GM10248 (cell line): Measurements from ENCODE around the gene FBXO41.
A peak's percentile ranks its signal among the peaks of the same experiment; 100 is the strongest.

Experiments
- CTCF ChIA-PET: fragments of 300-600 bp; sonication (Branson Sonifier 250); formaldehyde crosslinking; extraction: SDS; loops from one replicate; lab custom pipeline; 2021; ENCODE audit warnings: antibody characterized with exemption; lab: Yijun Ruan, JAX
- POLR2A ChIA-PET: fragments of 350-650 bp; sonication (Branson Sonifier 250); formaldehyde crosslinking; extraction: SDS; loops from one replicate; lab custom pipeline; 2020; ENCODE audit warnings: antibody characterized with exemption; lab: Yijun Ruan, JAX
- DNase-seq: peaks from one replicate; pipeline ENCODE4 v3.0.0; 2012; ENCODE audit errors: extremely low spot score
- TF ChIP-seq, protein P1 (sequence below): IDR thresholded peaks from 2 replicates; pipeline ENCODE4 v1.5.1; 2012; ENCODE audit warnings: mild to moderate bottlenecking, low read depth; ENCODE audit errors: extremely low read depth, missing control alignments, control extremely low read depth

FBXO41 gene

GRCh38 chr2:73260338-73260984, 23.8 kb downstream of the FBXO41 start:
- ChIA-PET CTCF (no interaction called here), POLR2A (no interaction called here)
- TF ChIP-seq, protein P1, sequence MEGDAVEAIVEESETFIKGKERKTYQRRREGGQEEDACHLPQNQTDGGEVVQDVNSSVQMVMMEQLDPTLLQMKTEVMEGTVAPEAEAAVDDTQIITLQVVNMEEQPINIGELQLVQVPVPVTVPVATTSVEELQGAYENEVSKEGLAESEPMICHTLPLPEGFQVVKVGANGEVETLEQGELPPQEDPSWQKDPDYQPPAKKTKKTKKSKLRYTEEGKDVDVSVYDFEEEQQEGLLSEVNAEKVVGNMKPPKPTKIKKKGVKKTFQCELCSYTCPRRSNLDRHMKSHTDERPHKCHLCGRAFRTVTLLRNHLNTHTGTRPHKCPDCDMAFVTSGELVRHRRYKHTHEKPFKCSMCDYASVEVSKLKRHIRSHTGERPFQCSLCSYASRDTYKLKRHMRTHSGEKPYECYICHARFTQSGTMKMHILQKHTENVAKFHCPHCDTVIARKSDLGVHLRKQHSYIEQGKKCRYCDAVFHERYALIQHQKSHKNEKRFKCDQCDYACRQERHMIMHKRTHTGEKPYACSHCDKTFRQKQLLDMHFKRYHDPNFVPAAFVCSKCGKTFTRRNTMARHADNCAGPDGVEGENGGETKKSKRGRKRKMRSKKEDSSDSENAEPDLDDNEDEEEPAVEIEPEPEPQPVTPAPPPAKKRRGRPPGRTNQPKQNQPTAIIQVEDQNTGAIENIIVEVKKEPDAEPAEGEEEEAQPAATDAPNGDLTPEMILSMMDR = peak; percentile 38
- DNase-seq = no peak

- ChIA-PET POLR2A (no interaction called here), CTCF (interaction anchor here (3.1 kb wide), 1 partner anchor 30 kb away, joined by 14 read pairs; no protein-coding TSS in a partner anchor)
- DNase-seq = no peak
- TF ChIP-seq, protein P1 = no peak
These were observed 24.5 kb downstream of the FBXO41 start for GRCh38 chr2:73259704-73260337.

- TF ChIP-seq, protein P1 = no peak
- ChIA-PET CTCF (interaction anchor here (3.1 kb wide), 1 partner anchor 31 kb away, joined by 14 read pairs; no protein-coding TSS in a partner anchor), POLR2A (no interaction called here)
- no peak for DNase-seq
These were observed 25.0 kb downstream of the FBXO41 start for GRCh38 chr2:73259276-73259675.

DNA sequence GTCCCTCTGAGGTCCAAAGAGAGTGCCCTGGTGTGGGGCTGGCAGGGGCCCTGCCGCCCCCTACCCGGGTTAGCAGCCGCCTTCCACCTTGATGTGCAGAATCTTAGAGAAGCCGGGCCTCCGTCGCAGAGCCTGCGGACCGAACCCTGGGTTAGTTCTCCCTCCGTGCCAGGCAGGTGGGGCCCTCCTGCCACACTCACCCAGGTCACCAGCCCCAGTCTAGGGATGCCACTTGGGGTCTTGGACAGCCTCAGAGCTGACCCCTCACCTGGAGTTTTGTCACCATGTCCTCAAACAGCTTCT, 25.4 kb downstream of the FBXO41 start:
- ChIA-PET POLR2A (no interaction called here), CTCF (interaction anchor here (3.1 kb wide), 1 partner anchor 31 kb away, joined by 14 read pairs; no protein-coding TSS in a partner anchor)
- TF ChIP-seq, protein P1 = no peak

DNA sequence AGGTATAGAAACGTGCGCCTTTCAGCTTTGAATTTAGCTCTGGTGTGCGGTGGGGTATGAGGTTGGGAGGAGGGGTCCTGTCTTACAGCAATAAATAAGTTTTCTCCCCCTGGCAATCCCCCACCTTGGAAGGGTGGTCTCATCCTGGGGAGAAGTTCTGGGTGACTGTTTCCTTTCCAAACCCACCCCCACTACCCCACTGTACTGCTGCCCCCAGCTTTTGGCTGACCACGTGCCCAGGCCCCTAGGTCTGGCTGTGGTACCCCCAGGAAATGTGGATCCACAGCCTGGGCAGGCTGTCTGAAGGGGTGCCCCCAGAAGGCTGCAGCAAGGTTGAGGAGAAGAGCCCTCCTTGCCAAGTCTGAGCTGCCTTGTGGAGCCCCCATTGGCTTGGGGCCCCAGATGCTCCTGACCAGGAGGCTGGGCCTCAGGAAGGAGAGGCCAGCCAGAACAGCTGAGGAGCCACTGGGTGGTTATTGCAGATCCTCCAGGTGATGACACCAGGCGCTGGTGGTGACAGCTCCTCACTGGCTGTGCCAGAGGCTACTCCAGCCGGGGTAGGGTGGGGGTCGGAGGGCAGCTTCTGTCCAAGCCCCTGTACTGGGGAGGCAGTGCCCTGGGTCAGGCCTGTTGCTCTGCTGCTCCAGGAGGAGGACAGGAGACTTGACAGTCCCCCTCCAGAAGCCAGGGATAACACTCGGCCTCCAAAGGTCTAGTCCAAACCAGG, 25.9 kb downstream of the FBXO41 start:
- TF ChIP-seq, protein P1 = no peak
- CTCF ChIA-PET = interaction anchor here (3.1 kb wide), 1 partner anchor 32 kb away, joined by 14 read pairs; no protein-coding TSS in a partner anchor
- POLR2A ChIA-PET = no interaction called here
- DNase-seq = no peak

More for the DNA sequence above, 25.4 kb downstream of the FBXO41 start:
- no peak for DNase-seq

DNA sequence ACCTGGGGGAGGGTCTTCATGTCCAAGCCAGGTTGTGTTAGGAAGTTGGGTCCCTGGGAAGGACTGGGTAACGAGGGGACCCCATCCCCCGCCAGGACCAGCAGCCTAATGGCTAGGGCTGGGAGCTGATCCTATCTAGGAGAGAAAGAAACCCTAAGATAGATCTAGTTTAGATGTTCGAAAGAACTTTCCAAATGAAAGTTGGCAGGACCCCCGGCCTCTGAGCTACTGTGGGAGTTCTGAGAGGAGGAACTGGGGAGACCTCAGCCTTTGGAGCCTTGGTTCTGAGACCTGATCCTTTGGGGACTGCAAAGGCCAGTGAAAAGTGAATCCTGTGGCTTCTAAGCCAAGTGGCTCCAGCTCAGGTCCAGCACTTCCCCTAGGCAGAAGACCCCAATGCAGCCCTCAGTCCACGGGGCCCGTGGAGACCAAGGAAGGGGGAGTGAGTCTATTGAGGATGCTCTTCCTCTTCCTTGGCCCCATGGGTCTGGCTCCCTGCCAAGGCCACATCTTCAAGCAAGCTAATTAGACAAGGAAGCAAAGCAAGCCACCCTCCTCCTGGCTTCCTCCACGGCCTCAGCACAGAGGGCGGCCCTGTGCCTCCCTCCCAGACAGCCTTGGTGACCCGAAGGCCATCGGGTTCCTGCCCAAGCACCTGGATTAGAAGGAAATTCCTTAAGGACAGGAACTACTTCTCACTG, 26.7 kb downstream of the FBXO41 start:
- ChIA-PET POLR2A (no interaction called here), CTCF (interaction anchor here (3.1 kb wide), 1 partner anchor 32 kb away, joined by 14 read pairs; no protein-coding TSS in a partner anchor)
- TF ChIP-seq, protein P1 = no peak
- DNase-seq = no peak
